Eye (tissue), 1 donor: ENCODE data around the gene TPP2.
A peak's percentile ranks its signal among the peaks of the same experiment; 100 is the strongest.

ENCODE experiments used
- DNase-seq: peaks from one replicate; pipeline ENCODE4 v3.0.0-alpha.2; 2015

The TPP2 gene

DNA sequence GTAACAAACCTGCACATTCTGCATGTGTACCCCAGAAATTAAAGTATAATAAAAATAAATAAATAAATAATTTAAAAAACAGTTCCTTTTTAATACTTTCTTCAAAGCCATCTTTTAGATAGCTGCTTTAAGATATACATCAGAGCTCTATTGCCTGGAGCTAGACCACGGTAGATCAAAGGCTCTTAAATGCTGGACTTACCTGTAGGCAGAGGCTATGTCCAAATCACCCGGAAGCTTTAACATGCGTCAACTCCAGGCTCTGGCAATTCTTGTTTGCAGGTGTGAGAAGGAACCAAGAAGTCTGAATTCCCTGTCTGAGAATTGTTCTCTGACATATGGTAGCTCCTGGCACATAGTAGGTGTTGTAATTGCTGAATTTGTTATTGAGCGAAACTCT, 99.7 kb downstream of the TPP2 start:
- no peak for DNase-seq

DNA sequence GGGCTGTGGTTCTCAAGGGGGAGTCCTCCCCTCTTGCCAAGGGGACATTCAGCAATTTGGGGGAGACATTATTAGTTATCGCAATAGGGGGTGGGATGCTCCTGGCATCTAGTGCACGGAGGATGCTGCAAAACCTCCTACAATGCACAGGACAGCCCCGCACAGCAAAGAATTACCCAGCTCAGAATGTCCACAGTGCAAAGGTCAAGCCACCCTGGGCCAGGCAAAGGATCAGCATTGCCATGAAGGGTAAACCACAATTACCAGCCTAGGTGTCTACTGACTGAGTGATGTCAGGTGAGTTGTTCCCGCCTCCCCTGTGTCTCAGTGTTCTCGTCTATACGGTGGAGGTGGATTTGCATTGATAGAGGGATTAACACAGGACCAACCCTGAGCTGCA, 100.5 kb downstream of the TPP2 start:
- DNase-seq = no peak

DNA sequence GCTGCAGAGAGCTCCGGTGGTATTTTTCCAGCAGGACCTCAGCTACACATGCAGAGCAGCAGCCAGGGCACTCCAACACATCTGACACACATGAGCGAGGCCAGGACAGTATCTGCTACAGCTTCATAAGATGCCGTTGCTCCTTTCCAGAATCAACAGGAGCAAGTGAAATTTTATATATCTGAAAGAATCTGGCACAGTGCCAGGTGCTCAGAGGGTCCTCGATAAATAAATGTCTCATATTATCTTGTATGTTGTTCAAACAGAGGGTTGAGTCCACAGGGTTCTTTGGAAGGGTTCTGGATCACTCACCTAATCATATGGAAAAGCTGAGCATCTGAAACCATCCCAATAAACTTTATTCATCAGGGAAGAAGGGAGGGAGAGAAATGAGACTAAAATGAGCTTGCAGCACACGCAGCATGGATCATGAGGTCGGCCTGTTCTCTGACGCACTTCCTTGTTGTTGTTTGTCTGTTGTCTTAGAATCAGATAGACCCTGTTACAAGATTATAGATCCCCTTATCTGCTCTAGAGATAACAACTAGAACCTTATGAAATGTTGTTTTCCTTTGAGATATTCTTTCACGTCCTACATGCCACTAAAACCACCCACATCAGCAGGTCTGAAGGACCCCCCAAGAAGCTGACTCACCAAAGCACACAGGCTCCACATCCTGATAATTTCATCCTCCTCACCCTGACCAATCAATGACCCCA, 101.3 kb downstream of the TPP2 start:
- no peak for DNase-seq

DNA sequence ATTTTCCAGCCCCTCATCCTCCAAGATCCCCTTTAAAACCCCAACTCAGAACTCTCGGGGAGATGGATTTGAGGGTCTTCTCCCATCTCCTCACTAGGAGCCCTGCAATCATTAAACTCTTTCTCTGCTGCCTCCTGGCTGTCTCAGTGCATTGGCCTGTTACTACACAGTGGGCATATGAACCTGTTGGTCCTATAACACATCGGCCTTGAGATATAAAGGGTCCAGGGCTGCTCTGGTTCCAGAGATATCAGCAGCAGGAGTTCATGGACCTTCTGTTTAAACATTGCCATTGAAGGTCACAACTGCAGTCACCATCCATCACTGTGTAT, 101.8 kb downstream of the TPP2 start:
- DNase-seq = no peak

DNA sequence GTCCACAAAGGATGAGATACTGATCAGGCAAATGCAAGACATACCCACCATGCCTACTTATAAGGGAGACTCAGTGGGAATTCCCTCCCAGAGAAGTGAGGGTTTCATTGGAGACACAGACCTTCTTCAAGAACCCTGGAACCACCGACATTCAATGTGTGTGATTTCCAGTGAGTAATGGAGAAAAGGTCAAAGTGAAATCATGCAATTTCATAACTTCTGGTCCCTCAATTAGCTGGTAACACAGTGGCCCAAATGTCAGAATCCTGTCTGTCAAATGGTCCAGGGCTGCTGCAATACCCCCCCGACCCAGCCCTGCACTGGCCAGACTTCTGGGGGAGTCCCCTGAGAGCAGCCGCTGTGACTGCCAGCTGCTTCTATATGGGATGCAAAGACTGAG, 102.7 kb downstream of the TPP2 start:
- no peak for DNase-seq

DNA sequence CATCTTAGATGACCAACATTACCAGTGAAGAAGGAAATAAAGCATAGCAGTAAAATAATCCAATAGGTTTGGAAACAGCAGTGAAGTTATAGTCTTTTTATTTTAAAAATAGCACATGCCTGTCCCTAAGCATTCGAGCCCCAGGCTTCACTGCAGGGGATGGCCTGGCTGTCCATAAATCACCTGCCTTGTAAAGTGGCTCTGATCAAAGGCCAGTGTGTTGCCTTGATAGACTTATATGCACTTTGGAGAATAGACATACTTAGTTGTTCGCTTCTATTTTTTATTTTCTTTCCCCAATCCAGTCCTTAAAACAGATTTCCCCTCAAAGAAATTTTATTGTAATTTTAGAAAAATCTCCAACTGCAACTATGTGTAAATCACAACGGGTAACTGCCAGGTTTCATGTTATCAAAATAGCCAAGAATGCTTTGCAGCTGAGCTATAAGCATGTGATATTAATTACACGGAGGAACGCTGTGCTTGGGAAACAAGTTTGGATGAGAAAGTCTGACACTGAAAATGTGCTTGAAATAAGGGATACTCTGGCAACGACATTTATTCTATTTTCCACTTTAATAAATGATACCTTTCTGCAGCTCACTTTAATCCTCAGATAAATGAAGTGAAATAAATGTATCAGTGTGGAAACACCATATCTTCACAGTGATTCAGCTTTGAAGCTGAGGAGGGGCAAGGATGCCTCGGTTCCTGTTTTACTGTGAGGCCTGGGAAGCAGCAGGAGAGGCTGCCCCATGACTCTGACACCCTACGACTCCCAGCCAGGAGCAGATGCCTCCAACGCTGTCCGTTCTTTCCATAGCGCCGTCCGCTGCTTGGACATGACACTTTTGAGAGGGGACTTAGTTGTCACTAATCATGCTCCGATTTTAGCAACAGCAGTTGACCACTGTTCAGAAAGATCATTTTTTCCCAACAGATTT, 103.6 kb downstream of the TPP2 start:
- DNase-seq = peak; percentile 59

DNA sequence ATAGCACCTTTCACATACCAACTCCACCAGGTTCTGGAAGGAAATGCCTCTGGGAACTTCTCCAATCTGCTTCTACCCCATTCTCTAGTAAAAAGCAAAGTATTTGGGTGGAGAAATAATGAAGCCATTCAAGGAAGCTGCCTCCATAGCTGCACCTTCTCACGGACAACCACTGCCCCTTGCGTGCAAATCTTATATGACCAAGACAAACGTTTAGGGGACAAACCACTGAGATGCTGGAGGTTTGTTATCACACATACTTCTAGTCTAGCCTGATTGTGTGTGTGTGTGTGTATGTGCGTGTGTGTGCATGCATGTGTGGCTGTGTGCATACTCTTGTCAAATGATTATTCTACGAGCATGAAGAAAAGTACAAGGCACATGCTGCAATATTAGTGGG, 104.5 kb downstream of the TPP2 start:
- no peak for DNase-seq

DNA sequence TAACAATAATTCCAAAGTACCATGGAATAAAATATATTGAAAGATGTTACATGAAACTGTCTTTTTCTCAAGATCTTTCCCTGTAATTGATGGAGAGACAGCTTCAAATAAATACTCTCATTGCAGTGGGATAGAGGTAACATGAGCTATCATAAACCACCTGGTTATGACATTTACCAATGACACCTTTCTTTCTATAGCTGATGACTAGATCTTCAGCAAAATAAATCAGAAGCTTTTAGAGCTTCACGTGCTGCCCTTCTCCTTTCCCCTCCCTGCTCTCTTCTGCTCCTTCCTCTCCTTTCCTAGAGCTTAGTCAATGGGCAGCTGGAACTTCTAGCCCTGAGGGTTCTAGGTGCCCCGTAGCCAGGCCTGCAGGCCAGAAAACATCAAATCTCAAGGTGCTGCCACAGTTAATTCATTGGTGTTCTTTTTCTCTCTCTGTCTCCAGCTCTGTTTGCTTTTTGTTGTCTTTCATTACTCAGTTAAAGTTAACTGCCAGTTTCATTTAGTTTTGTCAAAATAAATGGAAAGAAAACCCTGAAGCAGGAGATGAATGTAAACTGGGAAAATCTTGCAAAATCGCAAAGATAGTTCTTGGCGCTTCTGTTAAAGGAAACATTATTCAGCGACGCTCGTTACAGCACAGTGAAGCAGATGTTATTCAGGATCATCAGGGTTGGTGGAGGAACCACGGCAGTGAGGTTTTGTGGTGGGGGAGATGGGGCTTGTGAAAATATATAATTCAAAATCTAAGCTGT, 106.4 kb downstream of the TPP2 start:
- peak; percentile 38 for DNase-seq

DNA sequence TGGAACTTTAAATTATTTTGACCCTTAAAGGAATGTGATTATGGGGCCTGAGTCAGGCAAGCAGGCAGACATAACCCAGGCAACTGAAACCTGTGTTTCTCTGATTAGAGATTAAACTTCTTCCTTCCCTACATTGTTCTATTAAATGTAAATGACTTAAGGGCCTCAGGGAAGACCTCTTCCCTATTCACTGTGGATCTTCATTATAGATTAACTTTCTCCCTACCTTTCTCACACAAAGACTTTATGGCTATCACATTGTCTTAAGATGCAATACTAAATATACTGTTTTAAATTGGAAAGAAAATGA, 106.9 kb downstream of the TPP2 start:
- no peak for DNase-seq

DNA sequence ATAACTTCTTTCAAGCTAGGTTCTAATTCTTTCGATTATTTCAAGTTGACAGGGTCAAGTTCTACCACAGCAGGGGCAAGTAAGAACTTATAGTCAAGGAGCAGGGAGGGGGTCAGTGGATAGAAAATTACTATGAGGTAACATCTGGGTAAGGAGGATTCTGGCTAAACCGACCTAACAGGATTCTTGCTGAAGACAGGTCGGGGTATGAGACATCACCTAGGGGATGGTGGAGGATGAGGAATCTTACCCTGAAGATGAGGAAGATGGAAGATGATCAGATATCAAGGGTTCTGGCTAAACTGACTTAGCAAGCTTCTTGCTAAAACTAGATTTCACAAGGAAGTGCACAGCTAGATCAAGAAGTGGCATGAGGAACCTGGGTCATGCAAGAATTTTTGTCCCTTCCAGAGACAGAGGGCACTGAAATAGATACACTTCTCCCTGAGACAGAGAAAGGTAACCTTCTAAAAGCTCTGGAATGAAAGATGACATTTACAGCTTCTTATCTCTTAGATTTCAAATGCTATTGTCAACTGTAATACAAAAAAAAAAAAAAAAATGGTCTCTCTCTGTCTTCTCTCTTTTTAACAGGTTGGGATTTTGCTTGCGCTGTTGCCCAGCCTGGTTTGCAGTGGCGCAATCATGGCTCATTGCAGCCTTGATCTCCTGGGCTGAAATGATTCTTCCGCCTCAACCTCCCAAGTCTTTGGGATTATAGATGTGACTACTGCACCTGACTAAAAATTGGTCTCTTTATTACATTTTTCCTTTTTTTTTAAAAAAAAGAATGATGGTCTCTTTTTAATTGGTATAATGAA, 107.7 kb downstream of the TPP2 start:
- peak; percentile 55 for DNase-seq

DNA sequence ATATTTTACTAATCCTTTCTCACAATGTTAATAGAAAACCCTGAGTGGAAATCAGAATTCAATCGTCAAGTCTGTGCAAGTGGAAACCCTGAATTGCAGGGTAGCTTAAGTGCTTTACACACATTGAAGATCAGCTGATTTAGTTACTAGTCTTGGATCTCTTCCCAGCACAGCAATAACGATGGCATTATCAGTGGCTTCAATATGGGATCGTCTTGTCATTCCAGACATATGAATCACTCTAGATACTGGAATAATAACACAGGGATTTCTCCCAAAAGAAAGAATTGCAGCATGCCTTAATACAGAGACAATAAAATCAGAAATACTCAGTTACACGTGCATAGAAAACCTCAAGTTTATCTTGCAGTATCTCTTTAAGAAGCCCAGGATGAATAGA, 110.7 kb downstream of the TPP2 start:
- peak; percentile 39 for DNase-seq

DNA sequence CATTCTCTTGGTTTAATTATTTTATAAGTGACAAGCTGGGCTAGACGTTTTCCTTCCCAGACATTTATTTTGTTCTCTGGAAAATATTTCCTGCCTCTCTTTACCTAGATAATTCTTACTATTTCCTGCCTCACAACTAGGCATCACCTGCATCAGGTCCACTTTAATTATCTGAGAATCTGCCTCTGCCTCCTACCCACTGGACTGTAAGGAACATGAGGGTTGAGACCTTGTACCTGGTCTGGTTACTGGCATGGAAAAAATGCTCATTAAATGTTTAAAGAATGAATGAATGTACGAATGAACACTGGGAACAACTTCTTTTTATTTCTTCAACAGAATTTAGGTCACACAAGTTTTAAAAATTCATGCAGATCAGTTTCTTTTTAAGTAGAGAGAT, 111.4 kb downstream of the TPP2 start:
- no peak for DNase-seq

DNA sequence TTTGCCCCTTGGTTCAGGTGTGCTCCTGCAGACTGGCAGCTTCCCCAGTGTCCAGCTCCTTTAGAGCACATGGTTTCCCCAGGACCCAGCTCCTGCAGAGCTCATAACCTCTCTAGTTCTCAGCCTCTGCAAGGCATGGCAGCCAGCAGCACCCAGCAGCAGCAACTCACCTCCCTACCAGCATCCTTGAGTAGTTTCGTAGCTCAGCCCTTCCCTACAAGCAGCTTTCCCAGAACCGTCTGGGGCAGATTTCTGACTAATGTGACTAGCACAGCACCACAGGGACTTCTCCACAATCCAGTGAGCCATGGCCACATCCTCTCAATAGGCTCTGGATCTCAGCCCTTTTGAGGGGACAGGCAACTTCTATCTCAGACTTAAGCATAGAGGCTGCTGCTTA, 112.2 kb downstream of the TPP2 start:
- no peak for DNase-seq

DNA sequence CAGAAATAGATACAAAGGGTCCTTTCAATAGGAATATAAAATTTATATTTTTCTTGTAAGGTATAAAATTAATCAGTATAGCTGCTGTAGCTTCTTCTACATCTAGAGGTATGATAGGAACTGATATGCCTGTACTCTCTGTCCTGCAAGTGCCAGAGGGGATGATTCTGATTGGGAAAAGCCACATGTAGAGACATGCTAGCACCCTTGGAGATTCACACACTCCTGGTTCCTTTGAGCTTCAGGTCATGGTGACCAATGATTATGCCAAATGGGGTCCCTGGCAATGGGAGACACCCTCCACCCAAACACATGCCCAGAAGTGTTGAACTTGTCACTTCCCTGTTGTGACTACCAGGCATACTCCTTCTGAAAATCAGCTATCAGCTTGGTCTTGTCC, 112.8 kb downstream of the TPP2 start:
- DNase-seq = no peak

DNA sequence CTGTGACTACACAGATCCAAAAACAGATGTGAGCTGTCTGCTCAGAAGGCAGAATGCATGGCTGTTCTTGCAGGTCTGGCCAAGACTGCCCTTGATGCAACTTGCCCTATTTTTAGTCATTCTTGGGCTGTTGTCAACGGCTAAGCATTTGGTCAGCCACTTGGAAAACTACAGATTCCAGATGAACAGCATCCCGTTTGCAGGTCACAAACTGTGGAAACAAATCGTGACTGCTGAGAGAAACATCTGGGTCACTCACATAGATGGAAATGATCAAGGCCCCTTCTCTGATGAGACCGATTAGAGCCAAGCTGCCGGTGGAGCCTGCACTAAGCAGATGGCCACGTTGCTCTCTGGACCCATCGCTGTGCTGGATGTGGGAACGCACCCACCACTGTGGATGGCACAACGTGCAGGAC, 113.5 kb downstream of the TPP2 start:
- no peak for DNase-seq

DNA sequence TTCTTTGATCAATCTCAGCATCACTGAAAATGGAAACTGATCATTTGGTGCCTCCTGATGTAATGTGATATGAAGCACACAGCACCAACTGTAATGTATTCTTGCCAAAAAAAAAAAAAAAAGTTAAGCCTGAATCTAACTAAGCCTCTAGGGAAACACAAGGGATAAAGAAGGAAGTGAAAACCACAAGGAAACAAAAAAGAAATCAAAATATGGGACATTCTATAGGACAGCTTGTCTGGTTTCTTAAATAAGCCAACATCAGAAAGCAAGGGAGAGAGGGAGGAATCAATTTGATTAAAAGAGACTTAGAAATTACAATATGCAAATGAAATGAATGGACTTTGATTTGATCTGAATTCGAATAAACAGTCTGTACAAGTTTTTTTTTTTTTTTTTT, 118.7 kb downstream of the TPP2 start:
- no peak for DNase-seq

DNA sequence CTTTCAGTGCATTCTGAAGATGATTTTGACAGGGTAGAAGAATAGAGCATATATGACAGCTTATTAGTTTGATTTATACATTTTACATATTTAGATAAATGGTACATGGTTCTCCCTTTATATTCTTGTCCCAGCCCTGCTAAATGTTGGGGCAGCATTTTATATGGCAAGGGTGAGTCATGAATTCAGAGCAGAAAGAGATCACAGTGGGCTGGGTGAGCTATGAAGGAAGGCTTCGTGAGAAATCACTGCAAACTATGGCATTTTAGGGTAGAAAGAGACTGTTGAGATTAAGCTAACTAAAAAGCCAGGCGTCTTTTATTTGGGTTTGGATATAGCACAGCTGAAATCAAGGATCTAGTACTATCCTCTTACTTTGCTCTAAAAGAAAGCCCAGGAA, 122.0 kb downstream of the TPP2 start:
- no peak for DNase-seq

DNA sequence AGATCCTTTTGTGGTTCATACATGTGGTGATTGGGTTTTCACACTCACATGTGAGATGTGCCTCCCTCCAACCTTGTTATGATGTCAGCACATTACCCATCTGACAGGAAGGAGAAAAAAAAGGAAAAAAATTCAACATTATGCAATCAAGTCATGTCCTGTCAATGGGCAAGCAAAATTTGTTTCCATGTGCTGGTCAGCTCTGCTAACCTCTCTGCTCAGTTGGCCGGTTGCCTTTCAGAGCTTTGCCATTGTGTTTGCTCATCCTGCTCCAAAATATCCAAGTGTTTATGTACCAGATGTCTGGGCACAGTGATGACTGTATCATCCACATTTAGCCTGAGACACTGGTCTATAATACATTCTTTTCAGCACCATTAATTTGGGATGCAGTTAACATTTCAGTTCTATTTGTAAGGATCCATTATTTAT, 125.0 kb downstream of the TPP2 start:
- DNase-seq = no peak

DNA sequence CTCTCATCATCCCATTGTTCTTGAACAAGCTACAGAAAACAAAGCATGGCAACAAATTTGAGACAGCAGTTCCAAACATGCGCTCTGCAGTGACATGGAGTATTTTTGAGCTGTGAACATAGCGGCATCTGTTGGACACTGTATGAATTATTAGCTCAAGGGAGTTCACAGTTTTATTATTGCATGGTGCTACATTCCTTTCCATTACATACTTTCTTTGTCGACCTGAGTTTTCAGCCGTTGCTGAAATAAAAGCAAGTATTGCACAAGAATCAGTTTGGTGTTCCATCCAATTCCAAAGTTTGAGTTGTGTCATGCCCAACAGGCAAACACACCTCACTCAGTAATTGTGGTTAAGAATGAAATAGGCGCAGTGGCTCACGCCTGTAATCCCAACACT, 128.1 kb downstream of the TPP2 start:
- peak; percentile 46 for DNase-seq

DNA sequence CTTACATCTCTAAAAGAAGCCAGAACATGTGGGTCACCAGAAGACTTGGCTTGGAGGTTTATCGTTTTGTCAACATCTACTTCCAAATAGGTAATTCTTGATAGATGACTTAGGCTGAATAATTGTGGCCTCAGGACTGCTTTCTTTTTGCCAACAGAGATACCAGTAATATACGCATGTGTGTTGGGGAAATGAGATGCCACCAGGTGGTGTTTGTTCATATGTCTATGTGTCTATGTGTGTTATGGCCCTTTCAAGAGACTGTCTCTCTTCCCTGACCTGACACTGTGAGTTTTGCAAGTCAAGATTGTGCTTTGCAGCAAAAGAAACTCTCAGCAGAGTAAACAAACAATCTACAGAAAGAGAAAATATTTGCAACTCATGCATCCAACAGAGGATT, 129.6 kb downstream of the TPP2 start:
- DNase-seq = no peak
